ENCODE measurements around the gene OR1M1.
"Not testable (repeated sequence)": the region's sequence is repeated elsewhere in the genome, so short reads cannot be mapped to it uniquely, and the experiment has no call there.

The OR1M1 gene, protein sequence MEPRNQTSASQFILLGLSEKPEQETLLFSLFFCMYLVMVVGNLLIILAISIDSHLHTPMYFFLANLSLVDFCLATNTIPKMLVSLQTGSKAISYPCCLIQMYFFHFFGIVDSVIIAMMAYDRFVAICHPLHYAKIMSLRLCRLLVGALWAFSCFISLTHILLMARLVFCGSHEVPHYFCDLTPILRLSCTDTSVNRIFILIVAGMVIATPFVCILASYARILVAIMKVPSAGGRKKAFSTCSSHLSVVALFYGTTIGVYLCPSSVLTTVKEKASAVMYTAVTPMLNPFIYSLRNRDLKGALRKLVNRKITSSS

DNA sequence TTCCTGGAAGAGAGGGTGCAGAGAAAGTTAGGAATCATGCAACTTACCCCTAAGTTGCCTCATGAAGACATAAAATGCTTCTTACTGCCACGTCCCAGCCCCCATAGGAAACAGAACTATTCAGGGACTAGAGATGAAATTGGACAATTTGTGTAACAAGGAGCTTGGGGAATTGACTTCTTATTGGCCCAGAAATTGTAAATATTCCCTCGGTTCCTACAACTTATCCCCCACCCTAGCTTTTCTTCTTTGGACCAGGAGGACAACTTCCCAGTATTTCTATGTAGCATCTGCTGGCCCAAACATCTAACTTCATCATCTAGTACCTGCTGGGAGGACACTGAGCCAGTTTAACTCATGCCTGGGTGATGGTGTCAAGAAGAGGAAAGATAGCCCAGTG, at the start of gene OR1M1:
OR1M1 (plus strand) TSS at position 301 of the 400 bp plus-strand sequence. CDS start 6,184 bp downstream, outside the sequence.
- no peak for DNase-seq

DNA sequence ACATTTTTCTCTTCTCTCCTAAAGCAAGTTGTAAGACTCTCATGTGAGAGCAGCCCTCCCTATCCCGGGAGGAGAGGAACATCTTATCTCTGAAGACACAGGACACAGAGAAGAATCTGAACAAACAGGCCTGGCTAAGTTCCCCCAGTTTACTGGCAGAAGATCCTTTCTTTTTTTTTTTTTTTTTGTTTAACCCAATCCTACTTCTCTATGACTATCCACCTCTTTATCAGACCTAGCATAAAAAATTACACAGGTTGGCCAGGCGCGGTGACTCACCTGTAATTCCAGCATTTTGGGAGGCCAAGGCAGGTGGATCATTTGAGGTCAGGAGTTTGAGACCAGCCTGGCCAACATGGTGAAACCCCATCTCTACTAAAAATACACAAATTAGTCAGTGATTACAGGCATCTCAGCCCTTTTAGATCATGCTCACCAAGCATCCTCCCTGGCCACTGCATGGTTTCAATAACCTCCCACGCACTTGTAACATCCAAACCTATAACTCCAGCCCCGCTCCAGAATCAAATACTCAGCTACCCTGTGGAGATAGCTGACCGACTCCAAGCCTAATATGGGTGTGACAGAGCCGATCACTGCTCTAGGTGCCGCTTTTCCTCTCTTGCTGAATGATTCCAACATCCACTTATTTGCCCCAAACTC, 49.3 kb upstream of the OR1M1 start:
- DNase-seq, result no peak

DNA sequence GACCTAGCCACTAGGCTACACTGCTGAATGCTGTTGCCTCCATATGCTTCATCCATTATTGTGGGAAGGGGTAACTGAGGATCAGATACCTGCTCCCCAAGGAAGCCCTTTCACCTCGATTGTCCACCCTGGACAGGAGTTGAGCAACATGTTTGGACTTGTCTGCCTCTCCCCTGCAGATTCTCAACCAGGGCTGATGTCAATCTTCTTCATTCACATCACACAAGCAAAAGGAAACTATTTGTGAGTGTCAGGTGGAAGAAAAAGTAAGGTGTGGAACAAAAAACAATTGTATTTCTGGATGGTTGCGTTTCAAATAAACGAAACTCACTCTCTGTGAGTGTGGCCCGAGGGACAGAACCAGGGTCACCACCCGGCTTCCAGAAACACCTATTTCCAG, 47.1 kb upstream of the OR1M1 start:
- no peak for DNase-seq

DNA sequence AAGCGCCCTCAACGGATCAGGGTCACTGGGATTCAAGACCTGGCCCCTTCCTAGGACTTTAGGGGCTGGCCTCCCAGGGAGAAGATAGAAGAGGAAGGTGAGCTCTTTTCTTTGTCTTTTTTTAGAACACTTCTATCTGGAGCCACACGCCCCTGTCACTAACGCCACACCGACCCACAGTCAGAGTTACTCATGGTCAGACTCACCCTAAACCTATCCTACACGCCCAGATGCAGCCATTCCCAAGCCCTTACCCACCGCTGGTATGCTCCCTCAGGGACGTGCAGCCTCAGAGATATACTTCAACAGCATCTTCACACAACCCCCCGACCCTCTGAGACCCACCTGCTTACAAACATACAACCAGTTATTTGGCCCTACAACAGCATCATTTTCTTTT, 46.7 kb upstream of the OR1M1 start:
- no peak for DNase-seq

DNA sequence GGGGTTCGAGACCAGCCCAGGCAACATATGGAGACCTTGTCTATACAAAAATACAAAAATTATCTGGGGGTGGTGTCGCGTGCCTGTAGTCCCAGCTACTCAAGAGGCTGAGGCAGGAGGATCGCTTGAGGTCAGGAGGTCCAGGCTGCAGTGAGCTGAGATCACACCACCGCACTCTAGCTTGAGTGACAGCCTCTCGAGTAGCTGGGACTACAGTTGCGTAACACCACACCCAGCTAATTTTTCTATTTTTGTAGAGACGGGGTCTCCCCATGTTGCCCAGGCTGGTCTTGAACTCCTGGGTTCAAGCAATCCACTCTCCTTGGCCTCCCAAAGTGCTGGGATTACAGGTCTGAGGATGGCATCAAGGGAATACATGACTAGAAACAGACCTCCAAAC, 45.8 kb upstream of the OR1M1 start:
- DNase-seq, result no peak

DNA sequence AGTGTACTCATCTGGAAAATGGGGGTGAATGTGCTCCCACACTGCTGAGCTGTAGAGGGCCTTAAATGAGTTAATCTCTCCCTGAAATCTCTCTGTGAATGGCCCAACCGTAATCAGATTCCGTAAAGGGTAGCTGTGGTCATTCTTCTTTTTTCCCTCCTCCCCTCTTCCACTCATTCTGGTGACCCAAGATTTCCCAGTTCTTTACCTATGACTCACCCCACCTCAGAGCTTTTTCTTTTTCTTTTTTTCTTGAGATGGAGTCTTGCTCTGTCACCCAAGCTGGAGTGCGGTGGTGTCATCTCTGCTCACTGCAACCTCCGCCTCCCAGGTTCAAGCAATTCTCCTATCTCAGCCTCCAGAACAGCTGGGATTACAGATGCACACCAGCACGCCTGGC, 43.3 kb upstream of the OR1M1 start:
- DNase-seq, result no peak

DNA sequence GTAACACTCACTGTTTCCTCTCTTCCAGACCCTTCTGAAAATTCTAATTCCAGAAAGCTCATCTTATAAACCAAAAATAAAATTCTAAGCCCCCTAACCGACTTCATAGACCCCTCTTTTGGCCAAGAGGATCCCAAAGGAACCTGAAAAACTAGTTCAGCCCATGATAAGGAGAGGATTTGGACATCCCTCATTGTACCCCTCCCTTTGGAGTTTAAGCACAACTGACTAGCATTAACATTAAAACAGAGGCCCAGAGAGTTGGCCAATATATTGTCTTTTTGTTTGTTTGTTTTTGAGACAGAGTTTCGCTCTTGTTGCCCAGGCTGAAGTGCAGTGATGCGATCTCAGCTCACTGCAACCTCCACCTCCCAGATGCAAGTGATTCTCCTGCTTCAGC, 42.4 kb upstream of the OR1M1 start:
- DNase-seq, result no peak

DNA sequence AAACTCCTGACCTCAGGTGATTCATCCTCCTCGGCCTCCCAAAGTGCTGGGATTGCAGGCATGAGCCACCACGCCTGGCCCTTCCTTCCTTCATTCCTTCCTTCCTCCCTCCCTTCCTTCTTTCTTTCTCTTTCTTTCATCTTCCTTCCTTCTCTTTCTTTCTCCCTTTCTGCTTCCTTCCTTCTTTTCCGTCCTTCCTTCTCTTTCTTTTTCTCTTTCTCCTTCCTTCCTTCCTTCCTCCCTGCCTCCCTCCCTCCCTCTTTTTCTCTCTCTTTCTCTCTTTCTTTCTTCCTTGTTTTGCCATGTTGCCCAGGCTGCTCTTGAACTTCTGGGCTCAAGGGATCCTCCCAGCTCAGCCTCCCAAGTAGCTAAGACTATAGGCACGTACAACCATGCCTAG, 40.2 kb upstream of the OR1M1 start:
- no peak for DNase-seq

DNA sequence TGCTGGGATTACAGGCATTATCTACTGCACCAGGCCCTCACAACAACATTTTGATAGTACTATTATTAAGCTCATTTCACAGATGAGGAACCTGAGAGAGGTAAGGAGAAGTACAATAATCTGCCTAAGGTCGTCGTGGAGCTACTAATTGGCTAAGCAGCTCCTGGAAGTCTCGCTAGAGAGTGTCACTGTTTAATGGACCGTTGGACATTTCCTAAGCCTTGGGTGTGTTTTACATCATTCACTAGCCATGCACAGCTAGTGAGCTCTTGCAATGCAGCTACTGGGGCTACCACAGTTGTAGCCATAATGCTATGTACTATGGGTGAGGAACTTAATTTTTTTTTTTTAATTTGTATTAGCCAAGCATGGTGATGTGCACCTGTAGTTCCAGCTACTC, 34.0 kb upstream of the OR1M1 start:
- no peak for DNase-seq

DNA sequence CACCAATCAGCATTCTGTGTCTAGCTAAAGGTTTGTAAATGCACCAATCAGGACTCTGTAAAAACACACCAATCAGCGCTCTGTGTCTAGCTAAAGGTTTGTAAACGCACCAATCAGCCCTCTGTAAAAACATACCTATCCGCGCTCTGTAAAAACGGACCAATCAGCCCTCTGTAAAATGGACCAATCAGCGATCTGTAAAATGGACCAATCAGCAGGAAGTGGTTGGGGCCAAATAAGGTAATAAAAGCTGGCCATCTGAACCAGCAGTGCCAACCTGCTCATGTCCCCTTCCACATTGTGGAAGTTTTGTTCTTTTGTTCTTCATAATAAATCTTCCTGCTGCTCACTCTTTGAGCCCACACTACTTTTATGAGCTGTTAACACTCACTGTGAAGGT, 33.2 kb upstream of the OR1M1 start:
- not testable (repeated sequence) for DNase-seq

DNA sequence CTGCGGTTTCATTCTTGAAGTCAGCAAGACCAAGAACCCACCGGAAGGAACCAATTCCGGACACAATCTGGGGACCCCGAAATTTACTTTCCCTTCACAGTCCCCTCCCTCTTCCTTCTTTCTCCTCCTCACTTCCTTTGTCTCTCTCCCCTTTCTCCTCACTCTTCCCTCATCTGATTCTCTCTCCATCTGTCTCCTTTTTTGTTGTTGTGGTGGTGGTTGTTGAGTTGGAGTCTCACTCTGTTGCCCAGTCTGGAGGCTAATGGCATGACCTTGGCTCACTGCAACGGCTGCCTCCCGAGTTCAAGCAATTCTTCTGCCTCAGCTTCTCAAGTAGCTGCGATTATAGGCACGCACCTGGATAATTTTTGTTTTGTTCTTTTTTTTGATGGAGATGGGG, 32.7 kb upstream of the OR1M1 start:
- DNase-seq, result no peak

DNA sequence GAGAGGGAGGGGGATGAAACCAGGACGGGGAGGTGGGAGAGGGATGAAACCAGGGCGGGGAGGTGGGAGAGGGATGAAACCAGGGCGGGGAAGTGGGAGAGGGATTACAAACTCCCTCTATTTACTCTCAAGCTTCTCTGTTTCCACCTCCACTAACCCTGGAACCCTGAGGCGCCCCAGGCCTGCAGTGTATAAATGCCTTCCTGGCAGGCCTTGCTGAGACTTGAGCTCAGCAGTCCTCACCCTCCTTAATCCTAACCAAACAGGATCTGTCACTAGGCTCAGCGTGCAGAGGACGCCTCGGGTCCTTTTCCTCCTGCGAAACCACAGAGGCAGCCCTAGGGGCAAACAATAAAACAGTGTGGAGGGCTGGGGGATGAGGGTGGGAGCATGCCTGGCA, 32.1 kb upstream of the OR1M1 start:
- DNase-seq, result no peak

DNA sequence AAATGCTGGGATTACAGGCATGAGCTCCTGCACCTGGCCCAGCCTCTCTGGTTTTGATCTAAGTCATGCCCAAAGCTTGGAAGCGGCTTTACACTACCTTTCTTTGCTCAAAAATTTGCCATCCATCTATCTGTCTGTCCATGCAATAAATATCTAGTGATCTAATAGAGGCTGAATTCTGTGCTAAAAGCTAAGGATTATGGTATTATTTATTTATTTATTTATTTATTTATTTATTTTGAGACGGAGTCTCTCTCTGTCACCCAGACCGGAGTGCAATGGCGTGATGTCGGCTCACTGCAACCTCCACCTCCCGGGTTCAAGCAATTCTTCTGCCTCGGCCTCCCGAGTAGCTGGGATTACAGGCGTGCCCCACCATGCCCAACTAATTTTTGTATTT, 30.7 kb upstream of the OR1M1 start:
- not testable (repeated sequence) for DNase-seq

DNA sequence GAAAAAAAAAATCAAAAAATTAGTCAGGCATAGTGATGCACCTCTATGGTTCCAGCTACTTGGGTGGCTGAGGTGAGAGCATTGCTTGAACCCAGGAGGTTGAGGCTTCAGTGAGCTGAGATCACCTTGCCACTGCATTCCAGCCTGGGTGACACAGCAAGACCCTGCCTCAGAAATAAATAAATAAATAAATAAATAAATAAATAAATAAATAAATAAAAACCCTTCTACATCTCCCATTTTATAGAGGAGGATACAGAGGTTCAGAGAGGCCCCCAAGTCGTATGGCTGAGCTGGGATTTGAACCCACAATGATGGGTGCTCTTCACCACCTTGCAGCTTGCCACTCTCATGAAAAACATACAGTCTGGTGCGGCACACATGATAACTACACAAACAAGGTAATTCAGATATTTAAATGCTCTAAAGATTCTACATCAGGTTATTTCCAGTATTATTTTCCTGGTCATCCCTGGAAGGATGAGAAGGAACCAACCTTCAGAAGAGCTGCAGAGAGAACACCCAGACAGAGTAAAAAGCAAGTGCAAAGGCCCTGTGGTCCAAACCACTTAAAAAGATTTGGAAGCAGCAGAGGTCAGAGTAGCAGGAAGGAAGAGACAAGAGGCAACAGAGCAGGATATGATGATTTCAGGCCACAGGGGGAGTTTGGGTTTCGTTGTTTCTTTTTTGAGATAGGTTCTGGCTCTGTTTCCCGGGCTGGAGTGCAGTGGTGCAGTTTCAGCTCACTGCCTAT, 29.2 kb upstream of the OR1M1 start:
- no peak for DNase-seq

DNA sequence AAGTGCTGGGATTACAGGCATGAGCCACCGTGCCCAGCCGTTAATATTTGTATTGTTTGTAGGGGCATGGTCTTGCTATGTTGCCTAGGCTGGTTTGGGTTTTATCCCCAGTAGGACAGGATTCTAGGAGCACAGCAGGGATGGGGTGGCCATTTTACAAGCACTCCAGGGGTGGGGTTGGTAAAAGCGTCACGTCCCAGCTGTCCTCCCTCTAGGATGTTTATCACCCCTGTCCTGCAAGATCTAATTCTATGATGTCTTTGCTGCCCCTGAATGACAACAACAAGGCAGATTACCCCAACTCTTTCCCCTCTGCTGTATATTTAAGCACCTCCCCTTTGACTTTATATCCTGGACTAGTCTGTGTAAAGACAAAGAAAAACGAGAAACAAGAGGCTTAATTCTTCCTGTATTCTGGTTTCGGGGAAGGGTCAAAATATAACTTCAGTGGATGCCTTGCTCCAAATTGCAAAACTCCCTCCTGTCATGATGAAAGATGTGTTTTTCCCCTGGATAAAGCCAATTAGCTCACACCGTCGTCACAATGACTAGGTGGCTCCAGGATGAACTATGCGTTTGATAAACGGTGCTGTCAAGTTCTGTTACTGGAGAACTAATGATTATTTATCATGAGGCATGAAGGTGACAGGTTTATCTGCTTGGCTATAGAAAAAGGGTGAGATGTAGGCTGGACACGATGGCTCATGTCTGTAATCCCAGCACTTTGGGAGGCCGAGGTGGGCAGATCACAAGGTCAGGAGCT, 27.8 kb upstream of the OR1M1 start:
- DNase-seq, result no peak

DNA sequence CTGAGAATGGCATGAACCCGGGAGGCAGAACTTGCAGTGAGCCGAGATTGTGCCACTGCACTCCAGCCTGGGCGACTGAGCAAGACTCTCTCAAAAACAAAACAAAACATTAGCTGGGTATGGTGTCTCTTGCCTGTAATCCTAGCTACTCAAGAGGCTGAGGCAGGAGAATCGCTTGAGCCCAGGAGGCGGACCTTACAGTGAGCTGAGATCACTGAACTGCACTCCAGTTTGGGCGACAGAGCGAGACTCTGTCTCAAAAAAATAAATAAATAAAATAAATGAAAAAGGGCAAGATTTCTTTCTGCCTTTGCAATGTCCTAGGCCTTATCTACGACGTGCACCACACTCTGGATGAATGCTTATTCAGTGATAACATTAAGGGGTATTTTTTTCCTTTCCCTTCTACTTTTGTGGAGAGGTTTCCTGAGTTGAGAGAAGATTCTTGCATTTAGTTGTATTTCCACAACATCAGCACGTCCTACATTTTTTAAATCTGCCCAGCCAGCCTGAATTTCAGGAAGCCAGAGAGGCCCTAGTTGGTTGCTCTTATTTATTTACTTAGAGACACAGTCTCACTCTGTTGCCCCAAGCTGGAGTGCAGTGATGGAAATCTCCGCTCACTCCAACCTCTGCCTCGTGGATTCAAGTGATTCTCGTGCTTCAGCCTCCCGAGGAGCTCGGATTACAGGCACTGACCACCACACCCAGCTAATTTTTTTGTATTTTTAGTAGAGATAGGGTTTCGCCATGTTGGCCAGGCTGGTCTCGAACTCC, 26.1 kb upstream of the OR1M1 start:
- no peak for DNase-seq

DNA sequence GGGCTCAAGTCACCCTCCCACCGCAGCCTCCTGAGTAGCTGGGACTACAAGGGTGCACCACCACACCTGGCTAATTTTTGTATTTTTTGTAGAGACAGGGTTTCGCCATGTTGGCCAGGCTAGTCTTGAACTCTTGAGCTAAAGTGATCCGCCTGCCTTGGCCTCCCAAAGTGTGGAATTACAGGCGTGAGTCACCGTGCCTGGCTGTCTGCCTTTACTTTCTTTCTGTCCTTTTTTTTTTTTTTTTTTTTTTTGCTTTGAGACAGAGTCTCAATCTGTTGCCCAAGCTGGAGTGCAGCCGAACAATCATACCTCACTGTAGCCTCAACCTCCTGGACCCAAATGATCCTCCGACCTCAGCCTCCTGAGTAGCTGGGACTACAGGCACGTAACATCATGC, 25.0 kb upstream of the OR1M1 start:
- no peak for DNase-seq

DNA sequence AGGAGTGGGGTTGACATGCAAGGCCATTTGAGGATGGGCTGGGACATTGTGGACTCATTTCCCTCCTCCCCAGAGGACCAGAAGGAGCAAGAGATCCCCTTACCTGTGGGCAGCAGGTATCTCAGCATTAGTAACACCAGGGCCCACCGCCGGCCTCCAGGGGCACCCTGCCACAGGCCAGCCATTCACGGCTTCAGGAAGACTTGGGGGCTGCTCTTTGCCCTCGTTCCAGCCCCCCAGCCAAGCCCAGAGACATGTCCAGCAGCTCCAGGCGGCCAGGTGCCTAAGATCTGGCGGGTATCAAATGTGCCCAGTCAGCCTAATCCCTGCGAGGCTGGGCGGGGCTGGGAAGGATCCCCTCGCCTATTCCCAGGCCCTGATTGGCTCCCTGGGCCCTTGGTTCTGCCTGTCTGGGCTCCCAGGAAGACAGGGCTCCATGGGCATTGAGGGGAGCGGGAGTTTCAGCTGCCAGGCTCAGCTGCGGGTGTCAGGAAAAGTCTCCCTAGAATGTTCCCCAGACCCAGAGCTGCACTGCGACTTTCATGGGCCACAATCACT, 21.3 kb upstream of the OR1M1 start:
- DNase-seq, result no peak

DNA sequence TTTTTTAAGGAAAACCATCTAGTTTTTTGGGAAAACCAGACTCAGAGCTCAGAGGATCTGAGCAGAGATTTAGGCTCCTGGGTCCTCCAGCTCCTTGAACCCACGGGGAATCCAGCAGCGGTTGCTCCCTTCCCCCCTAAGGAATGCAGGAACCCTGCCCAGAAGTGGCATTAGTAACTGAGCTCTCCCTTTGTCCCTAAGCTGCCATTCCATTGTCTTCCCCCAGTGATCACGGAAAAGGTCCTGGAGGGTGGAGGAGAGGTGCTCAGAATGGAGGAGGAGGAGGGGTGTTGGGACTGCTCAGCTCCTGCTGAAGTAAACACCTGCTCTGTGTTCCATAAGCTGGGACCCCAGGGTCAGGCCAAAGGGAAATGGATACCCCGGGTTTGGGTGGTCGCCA, 16.8 kb upstream of the OR1M1 start:
- no peak for DNase-seq

DNA sequence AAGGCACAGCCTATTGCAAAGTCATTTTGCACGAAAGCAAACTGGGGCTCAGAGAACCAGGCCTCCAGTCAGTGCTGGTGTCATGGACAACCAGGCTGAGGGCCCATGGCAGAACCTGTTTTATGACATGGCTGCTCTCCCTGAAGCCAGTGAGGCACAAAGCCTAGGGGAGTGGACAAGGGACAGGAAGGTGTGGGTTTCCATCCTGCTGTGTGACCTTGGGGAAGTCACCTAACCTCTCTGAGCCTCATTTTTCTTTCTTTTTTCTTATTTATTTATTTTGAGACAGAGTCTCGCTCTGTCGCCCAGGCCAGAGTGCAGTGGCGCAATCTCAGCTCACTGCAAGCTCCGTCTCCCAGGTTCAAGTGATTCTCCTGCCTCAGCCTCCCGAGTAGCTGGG, 15.1 kb upstream of the OR1M1 start:
- not testable (repeated sequence) for DNase-seq

DNA sequence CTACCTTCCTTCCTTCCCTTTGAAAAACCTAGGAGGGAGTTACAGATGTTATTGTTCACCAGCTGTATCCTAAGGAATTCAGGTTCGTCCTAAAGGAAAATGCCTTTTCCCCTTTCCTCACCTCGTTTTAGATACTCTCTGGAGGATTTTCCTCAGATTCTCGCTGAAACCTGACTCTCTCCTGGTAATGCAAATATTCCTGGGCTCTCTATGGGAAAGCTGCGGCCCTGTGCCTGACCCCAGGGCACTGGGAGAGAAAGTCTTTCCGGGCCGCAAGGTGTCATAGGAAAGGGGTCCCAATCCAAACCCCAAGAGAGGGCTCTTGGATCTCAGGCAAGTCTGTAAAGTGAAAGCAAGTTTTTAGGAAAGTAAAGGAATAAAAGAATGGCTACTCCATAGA, 13.1 kb upstream of the OR1M1 start:
- no peak for DNase-seq

Data from anterior cingulate cortex (tissue), 58 donors.